ENCODE measurements around the gene PCNP.

PCNP gene

GRCh38 chr3:101618726-101619125 lies 44.7 kb downstream of the PCNP start:
- Histone ChIP-seq H3K79me2 (ENCODE audit: insufficient read depth, low read length) (no peaks in the 10 kb centered on the region), H4K20me1 (ENCODE audit: insufficient read depth, low read length) (no peaks in the 10 kb centered on the region), H2AFZ (ENCODE audit: low read depth, low read length) (no peak overlapping the region), H3K9ac (ENCODE audit: low read depth, low read length) (no peak overlapping the region), H3K4me1 (ENCODE audit: insufficient read depth, low read length) (no peaks in the 10 kb centered on the region), H3K4me3 (ENCODE audit: low read depth in 1 of 2, low read length in 2 of 2) (no peak overlapping the region), H3K27ac (ENCODE audit: low read length) (no peak overlapping the region), H3K4me2 (ENCODE audit: insufficient read depth, low read length) (no peak overlapping the region), H3K9me3 (ENCODE audit: insufficient read depth, low read length, severe bottlenecking) (no peaks in the 10 kb centered on the region), H3K36me3 (ENCODE audit: insufficient read depth, low read length) (no peaks in the 10 kb centered on the region), H3K27me3 (ENCODE audit: insufficient read depth, low read length, poor library complexity) (no peaks in the 10 kb centered on the region)
- DNase-seq (no peak), ATAC-seq (ENCODE audit: insufficient read depth, low read depth) (no peak)
- TF ChIP-seq, protein P1, sequence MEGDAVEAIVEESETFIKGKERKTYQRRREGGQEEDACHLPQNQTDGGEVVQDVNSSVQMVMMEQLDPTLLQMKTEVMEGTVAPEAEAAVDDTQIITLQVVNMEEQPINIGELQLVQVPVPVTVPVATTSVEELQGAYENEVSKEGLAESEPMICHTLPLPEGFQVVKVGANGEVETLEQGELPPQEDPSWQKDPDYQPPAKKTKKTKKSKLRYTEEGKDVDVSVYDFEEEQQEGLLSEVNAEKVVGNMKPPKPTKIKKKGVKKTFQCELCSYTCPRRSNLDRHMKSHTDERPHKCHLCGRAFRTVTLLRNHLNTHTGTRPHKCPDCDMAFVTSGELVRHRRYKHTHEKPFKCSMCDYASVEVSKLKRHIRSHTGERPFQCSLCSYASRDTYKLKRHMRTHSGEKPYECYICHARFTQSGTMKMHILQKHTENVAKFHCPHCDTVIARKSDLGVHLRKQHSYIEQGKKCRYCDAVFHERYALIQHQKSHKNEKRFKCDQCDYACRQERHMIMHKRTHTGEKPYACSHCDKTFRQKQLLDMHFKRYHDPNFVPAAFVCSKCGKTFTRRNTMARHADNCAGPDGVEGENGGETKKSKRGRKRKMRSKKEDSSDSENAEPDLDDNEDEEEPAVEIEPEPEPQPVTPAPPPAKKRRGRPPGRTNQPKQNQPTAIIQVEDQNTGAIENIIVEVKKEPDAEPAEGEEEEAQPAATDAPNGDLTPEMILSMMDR (IDR thresholded peaks at IDR 0.05; ENCODE audit: borderline replicate concordance, extremely low read depth, low read length, poor library complexity, severe bottlenecking) = no peak
- TF ChIP-seq EZH2 (IDR thresholded peaks at IDR 0.05; ENCODE audit: borderline replicate concordance, low read depth, low read length, severe bottlenecking) = no peak

GRCh38 chr3:101619734-101620133 lies 45.8 kb downstream of the PCNP start:
- TF ChIP-seq EZH2 (IDR thresholded peaks at IDR 0.05; ENCODE audit: borderline replicate concordance, low read depth, low read length, severe bottlenecking) = no peak
- TF ChIP-seq, protein P1 (IDR thresholded peaks at IDR 0.05; ENCODE audit: borderline replicate concordance, extremely low read depth, low read length, poor library complexity, severe bottlenecking) = no peak
- Histone ChIP-seq H3K27me3 (ENCODE audit: insufficient read depth, low read length, poor library complexity) (no peaks in the 10 kb centered on the region), H3K4me1 (ENCODE audit: insufficient read depth, low read length) (no peaks in the 10 kb centered on the region), H3K36me3 (ENCODE audit: insufficient read depth, low read length) (no peaks in the 10 kb centered on the region), H2AFZ (ENCODE audit: low read depth, low read length) (no peak overlapping the region), H3K4me2 (ENCODE audit: insufficient read depth, low read length) (no peak overlapping the region), H3K9ac (ENCODE audit: low read depth, low read length) (no peak overlapping the region), H3K27ac (ENCODE audit: low read length) (no peak overlapping the region), H3K4me3 (ENCODE audit: low read depth in 1 of 2, low read length in 2 of 2) (no peak overlapping the region), H3K9me3 (ENCODE audit: insufficient read depth, low read length, severe bottlenecking) (peaks cover under 1% of the 10 kb centered on the region), H3K79me2 (ENCODE audit: insufficient read depth, low read length) (no peaks in the 10 kb centered on the region), H4K20me1 (ENCODE audit: insufficient read depth, low read length) (no peaks in the 10 kb centered on the region)
- ATAC-seq (ENCODE audit: insufficient read depth, low read depth) = no peak
- no peak for DNase-seq

- TF ChIP-seq, protein P1 (IDR thresholded peaks at IDR 0.05; ENCODE audit: borderline replicate concordance, extremely low read depth, low read length, poor library complexity, severe bottlenecking) = no peak
- no peak for TF ChIP-seq EZH2 (IDR thresholded peaks at IDR 0.05; ENCODE audit: borderline replicate concordance, low read depth, low read length, severe bottlenecking)
- Histone ChIP-seq H3K27ac (ENCODE audit: low read length) (no peak overlapping the region), H3K4me1 (ENCODE audit: insufficient read depth, low read length) (no peaks in the 10 kb centered on the region), H4K20me1 (ENCODE audit: insufficient read depth, low read length) (no peaks in the 10 kb centered on the region), H3K36me3 (ENCODE audit: insufficient read depth, low read length) (no peaks in the 10 kb centered on the region), H3K79me2 (ENCODE audit: insufficient read depth, low read length) (no peaks in the 10 kb centered on the region), H3K4me2 (ENCODE audit: insufficient read depth, low read length) (no peak overlapping the region), H3K4me3 (ENCODE audit: low read depth in 1 of 2, low read length in 2 of 2) (no peak overlapping the region), H3K27me3 (ENCODE audit: insufficient read depth, low read length, poor library complexity) (no peaks in the 10 kb centered on the region), H2AFZ (ENCODE audit: low read depth, low read length) (no peak overlapping the region), H3K9me3 (ENCODE audit: insufficient read depth, low read length, severe bottlenecking) (peaks cover 9% of the 10 kb centered on the region), H3K9ac (ENCODE audit: low read depth, low read length) (no peak overlapping the region)
- DNase-seq = no peak
- ATAC-seq (ENCODE audit: insufficient read depth, low read depth) = no peak
These were observed 49.7 kb downstream of the PCNP start for GRCh38 chr3:101623656-101624055.

DNA sequence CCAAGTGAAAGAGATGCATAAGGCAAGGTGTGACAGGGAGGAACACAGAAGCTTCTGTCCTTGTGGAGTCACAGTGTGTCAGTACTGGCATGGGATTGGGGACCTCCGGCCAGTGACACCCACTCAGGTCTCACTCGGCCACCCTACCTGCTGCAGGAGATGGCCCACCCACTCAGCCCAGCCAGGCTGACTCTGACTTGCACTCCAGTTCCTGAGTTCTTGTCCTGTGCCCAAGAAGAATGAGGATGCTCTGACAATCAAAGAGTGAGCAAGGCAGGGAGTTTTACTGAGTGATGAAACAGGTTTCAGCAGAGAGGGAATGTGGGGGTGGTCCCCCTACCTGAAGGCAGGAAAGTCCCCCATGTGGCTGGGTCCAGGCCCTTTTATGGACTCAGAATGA lies 50.9 kb downstream of the PCNP start:
- H2AFZ ChIP-seq (ENCODE audit: low read depth, low read length) = no peak overlapping the region
- no peak for ATAC-seq (ENCODE audit: insufficient read depth, low read depth)
- H3K36me3 ChIP-seq (ENCODE audit: insufficient read depth, low read length) = no peaks in the 10 kb centered on the region

More for the DNA sequence above, 50.9 kb downstream of the PCNP start:
- no peak for DNase-seq
- Histone ChIP-seq H3K4me2 (ENCODE audit: insufficient read depth, low read length) (no peak overlapping the region), H4K20me1 (ENCODE audit: insufficient read depth, low read length) (no peaks in the 10 kb centered on the region), H3K27me3 (ENCODE audit: insufficient read depth, low read length, poor library complexity) (no peaks in the 10 kb centered on the region), H3K27ac (ENCODE audit: low read length) (no peak overlapping the region), H3K4me1 (ENCODE audit: insufficient read depth, low read length) (no peaks in the 10 kb centered on the region), H3K4me3 (ENCODE audit: low read depth in 1 of 2, low read length in 2 of 2) (no peak overlapping the region), H3K9ac (ENCODE audit: low read depth, low read length) (no peak overlapping the region), H3K9me3 (ENCODE audit: insufficient read depth, low read length, severe bottlenecking) (peaks cover 9% of the 10 kb centered on the region), H3K79me2 (ENCODE audit: insufficient read depth, low read length) (no peaks in the 10 kb centered on the region)
- TF ChIP-seq, protein P1 (IDR thresholded peaks at IDR 0.05; ENCODE audit: borderline replicate concordance, extremely low read depth, low read length, poor library complexity, severe bottlenecking) = no peak
- no peak for TF ChIP-seq EZH2 (IDR thresholded peaks at IDR 0.05; ENCODE audit: borderline replicate concordance, low read depth, low read length, severe bottlenecking)

Measured in DND-41 (cell line).